HG02623 (cell line): ENCODE data around the gene TAC4.

Source experiments
- ATAC-seq: cut with Tn5 transposase; IDR thresholded peaks from one replicate; pipeline ENCODE4 v1.9.1; 2021; ENCODE audit warnings: moderate library complexity; ENCODE audit not compliant: unreplicated experiment

TAC4 gene

GRCh38 chr17:49873466-49873865, 25.6 kb upstream of the TAC4 start:
- no peak for ATAC-seq

GRCh38 chr17:49872754-49873377, 25.0 kb upstream of the TAC4 start:
- no peak for ATAC-seq

- no peak for ATAC-seq
These were observed 23.3 kb upstream of the TAC4 start for GRCh38 chr17:49871211-49871610.

- ATAC-seq, result no peak
These were observed 22.4 kb upstream of the TAC4 start for GRCh38 chr17:49870298-49870697.

GRCh38 chr17:49869038-49869374, 21.1 kb upstream of the TAC4 start:
- no peak for ATAC-seq

GRCh38 chr17:49866882-49867413, 19.1 kb upstream of the TAC4 start:
- no peak for ATAC-seq

GRCh38 chr17:49866019-49866380, 18.1 kb upstream of the TAC4 start:
- no peak for ATAC-seq

GRCh38 chr17:49862781-49863331, 15.0 kb upstream of the TAC4 start:
- no peak for ATAC-seq

GRCh38 chr17:49861150-49861884, 13.4 kb upstream of the TAC4 start:
- no peak for ATAC-seq

GRCh38 chr17:49859991-49860953, 12.4 kb upstream of the TAC4 start:
- no peak for ATAC-seq

- ATAC-seq, result no peak
These were observed 10.9 kb upstream of the TAC4 start for GRCh38 chr17:49858796-49859195.

- no peak for ATAC-seq
These were observed 6.3 kb upstream of the TAC4 start for GRCh38 chr17:49854126-49854525.

- no peak for ATAC-seq
These were observed 5.7 kb upstream of the TAC4 start for GRCh38 chr17:49853470-49854015.

GRCh38 chr17:49851387-49852291, 3.8 kb upstream of the TAC4 start:
- ATAC-seq, result no peak

- no peak for ATAC-seq
These were observed 3.0 kb upstream of the TAC4 start for GRCh38 chr17:49850772-49851386.

GRCh38 chr17:49850218-49850610, 2.3 kb upstream of the TAC4 start:
- ATAC-seq, result no peak

- no peak for ATAC-seq
These were observed 870 bp upstream of the TAC4 start for GRCh38 chr17:49848739-49849138.

- no peak for ATAC-seq
These were observed 744 bp downstream of the TAC4 start for GRCh38 chr17:49846938-49847712.

- no peak for ATAC-seq
These were observed 2.5 kb downstream of the TAC4 start for GRCh38 chr17:49845321-49845720.
